ENCODE data around the gene PSMB10. TPM values are rescaled to one million over a fixed set of nuclear protein-coding genes. Genes with fewer than 3 reads are reported as not detected.
A peak's percentile ranks its signal among the peaks of the same experiment; 100 is the strongest.

The PSMB10 gene
- total RNA-seq, 1 experiment from 2014 or later: 36.6 TPM

GRCh38 chr16:67967183-67967957, 30.7 kb upstream of the PSMB10 start:
- DNase-seq: no peak
- Histone ChIP-seq H3K36me3 (replicated peaks; ENCODE audit: control insufficient read depth, insufficient read depth, low read length) (peaks cover 10% of the 10 kb centered on the region), H3K4me3 (ENCODE audit: insufficient read depth, low read depth, low read length) (peak overlapping the region; percentile 92), H3K27me3 (ENCODE audit: control insufficient read depth, insufficient read depth, low read length) (no peaks in the 10 kb centered on the region)

- Histone ChIP-seq H3K4me3 (ENCODE audit: insufficient read depth, low read depth, low read length) (peak overlapping the region; percentile 8; the same call in 1 of the 2 replicates), H3K27me3 (ENCODE audit: control insufficient read depth, insufficient read depth, low read length) (no peaks in the 10 kb centered on the region), H3K36me3 (replicated peaks; ENCODE audit: control insufficient read depth, insufficient read depth, low read length) (peaks cover 17% of the 10 kb centered on the region)
- peak; percentile 82 for DNase-seq
These were observed 30.0 kb upstream of the PSMB10 start for GRCh38 chr16:67966549-67967182.

DNA sequence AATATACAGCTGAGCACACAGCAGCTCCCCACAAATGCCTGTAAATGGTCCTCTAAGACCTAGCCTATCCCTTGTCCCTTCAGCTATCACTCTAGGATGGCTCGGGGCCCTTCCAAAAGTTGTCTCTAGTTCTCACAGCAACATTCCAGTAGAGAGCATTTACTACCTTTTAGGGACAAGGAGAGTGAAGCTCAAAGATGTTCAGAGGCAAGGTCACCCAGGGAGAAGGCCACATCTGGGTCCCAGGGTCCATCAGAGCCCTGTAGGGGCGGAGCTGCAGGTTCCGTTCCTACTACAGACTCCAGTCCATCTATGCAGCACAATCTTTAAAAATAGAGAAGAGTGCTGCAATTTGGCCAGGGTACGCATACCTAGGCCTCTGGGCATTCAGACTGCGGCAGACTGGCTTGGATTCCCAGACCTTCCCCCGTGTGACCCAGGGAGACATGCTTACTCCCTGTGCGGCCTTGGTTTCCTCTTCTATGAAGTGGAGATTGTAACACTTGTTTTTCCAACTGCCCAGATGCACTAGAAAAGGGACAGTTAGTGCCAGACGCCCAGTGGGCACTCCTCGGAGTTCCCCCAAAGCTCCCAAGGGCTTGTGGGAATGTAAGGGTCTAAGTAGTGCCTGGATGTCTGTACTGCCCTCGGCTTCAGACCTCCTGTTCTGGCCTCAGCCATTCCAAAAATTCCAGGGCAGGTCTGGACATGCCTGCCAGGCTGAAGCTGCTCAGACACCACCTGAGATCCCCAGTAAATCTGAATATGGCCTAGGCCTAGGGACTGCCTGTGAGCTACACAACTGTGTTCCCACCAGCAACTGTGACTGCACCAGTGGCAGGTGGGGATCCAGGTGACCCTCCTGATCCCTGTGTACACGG, 29.3 kb upstream of the PSMB10 start:
- DNase-seq: no peak
- no peaks in the 10 kb centered on the region for H3K27me3 ChIP-seq (ENCODE audit: control insufficient read depth, insufficient read depth, low read length)
- peaks cover 24% of the 10 kb centered on the region for H3K36me3 ChIP-seq (replicated peaks; ENCODE audit: control insufficient read depth, insufficient read depth, low read length)
- no peak overlapping the region for H3K4me3 ChIP-seq (ENCODE audit: insufficient read depth, low read depth, low read length)

- no peaks in the 10 kb centered on the region for H3K27me3 ChIP-seq (ENCODE audit: control insufficient read depth, insufficient read depth, low read length)
- H3K36me3 ChIP-seq (replicated peaks; ENCODE audit: control insufficient read depth, insufficient read depth, low read length): peaks cover 31% of the 10 kb centered on the region
- no peak for DNase-seq
- H3K4me3 ChIP-seq (ENCODE audit: insufficient read depth, low read depth, low read length): no peak overlapping the region
These were observed 28.0 kb upstream of the PSMB10 start for GRCh38 chr16:67964477-67965131.

DNA sequence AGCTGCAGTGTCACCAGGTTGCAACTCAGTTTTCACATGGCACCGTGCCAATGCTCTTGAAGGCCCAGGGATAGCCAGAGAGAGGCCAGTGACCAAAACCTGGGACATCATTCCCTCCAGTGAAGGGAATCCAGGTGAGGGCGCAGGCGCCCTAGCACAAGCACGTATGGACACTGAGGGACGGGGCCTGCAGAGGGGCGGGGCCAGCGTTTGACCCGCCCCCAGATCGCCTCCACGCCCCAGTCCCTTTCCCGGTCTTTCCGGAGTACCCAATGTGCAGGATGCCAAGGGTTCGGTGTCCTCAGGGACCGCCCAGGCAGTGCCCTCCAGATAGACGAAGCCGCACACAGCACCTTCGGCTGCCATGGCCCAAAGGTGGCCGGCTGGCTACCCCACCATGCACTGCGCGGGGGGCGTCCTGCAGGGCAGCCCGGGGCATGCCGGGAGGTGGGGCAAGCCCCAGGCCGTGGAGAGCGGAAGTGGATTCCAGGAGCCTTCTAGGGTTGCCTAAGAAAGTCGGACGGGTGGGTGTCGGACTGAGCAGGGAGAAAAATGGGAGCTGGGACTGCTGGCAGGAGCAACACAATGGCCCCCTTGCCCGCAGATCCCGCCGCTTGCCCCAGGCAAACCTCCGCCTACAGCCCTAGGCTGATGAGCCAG, 27.1 kb upstream of the PSMB10 start:
- Histone ChIP-seq H3K36me3 (replicated peaks; ENCODE audit: control insufficient read depth, insufficient read depth, low read length) (peaks cover 36% of the 10 kb centered on the region), H3K4me3 (ENCODE audit: insufficient read depth, low read depth, low read length) (peak overlapping the region; percentile 42), H3K27me3 (ENCODE audit: control insufficient read depth, insufficient read depth, low read length) (no peaks in the 10 kb centered on the region)
- peak; percentile 96 for DNase-seq

GRCh38 chr16:67963292-67963661, 26.6 kb upstream of the PSMB10 start:
- H3K27me3 ChIP-seq (ENCODE audit: control insufficient read depth, insufficient read depth, low read length): no peaks in the 10 kb centered on the region

DNA sequence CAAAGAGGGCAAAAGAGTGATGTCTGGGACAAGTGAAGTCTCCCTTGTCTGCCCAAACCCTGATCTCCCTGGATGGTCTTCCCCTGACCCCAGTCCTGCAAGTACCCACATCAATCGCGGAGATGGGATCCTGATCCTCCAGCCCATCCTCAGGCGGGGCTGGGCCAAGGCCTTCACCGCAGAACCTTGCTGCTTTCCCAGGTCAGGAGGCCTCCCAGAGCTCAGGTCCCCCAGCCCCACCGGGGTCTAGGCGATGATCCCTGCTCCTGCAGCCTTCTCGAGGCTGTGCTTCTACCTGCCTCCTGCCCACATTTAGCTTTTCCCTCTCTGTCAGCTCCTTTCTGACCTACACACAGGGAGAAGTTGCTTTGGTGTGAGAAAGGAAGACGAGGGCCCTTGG, 25.5 kb upstream of the PSMB10 start:
- H3K4me3 ChIP-seq (ENCODE audit: insufficient read depth, low read depth, low read length): no peak overlapping the region
- DNase-seq: no peak
- H3K36me3 ChIP-seq (replicated peaks; ENCODE audit: control insufficient read depth, insufficient read depth, low read length): peaks cover 44% of the 10 kb centered on the region
- H3K27me3 ChIP-seq (ENCODE audit: control insufficient read depth, insufficient read depth, low read length): no peaks in the 10 kb centered on the region

More at GRCh38 chr16:67963292-67963661, 26.6 kb upstream of the PSMB10 start:
- no peak overlapping the region for H3K4me3 ChIP-seq (ENCODE audit: insufficient read depth, low read depth, low read length)
- no peak for DNase-seq
- H3K36me3 ChIP-seq (replicated peaks; ENCODE audit: control insufficient read depth, insufficient read depth, low read length): peaks cover 41% of the 10 kb centered on the region

- H3K27me3 ChIP-seq (ENCODE audit: control insufficient read depth, insufficient read depth, low read length): no peaks in the 10 kb centered on the region
- H3K36me3 ChIP-seq (replicated peaks; ENCODE audit: control insufficient read depth, insufficient read depth, low read length): peaks cover 44% of the 10 kb centered on the region
- H3K4me3 ChIP-seq (ENCODE audit: insufficient read depth, low read depth, low read length): no peak overlapping the region
- DNase-seq: no peak
These were observed 24.9 kb upstream of the PSMB10 start for GRCh38 chr16:67961551-67961957.

DNA sequence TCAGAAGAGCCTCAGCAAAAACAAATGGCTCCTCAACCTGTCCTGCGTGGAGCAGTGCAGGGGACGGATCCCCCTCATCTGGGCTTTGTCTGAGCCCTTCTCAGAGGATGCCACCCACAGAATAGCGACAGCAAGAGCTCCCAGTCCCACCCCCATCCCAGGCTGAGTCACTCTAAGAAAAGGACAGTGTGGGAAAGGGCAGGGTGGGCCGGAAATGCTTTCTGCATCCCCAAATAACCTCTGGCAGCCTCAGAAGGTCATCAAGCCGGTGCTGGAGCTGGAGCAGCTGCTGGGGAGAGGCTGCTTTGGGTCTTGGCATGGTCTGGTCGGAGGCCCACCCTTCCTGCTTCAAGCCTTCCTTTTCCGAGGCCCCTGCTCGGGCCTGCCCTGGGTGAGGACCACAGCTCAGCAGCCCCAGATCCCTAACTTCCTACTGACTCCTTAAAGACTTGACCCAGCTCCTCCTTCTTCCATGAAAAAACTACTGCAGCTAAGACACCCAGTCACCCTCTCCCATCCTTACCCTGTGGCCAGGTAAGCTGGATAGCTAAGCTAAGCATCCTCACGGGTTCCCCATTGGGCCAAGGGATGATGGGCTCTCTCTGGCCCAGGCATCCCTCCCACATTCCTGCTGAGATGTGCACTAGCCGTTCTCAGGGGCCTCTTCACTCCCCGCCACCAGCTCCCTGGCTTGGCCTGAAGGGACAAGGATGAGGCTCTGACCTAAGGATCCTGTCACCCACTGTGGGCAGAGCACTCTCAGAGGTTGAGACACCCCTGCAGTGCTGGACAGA, 23.1 kb upstream of the PSMB10 start:
- peaks cover 49% of the 10 kb centered on the region for H3K36me3 ChIP-seq (replicated peaks; ENCODE audit: control insufficient read depth, insufficient read depth, low read length)

DNA sequence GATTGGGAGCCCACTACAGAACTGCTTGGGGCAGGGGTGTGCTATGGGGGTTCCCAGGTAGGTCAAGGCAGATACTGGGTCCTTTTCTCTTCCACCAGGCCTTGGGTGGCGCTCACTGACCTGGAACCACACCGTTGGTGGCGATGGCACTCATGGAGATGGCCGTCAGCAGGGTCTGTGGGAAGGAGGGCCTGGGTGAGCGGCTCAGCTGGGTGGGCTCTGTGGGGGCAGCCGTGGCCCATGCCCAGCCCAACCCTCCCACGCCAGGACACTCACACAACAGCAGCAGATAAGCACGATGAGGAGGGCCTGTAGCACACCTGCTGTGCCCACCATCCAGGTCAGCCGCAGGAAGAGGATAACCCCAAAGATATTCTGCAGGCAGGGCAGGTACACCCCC, 21.0 kb upstream of the PSMB10 start:
- Histone ChIP-seq H3K4me3 (ENCODE audit: insufficient read depth, low read depth, low read length) (no peak overlapping the region), H3K27me3 (ENCODE audit: control insufficient read depth, insufficient read depth, low read length) (no peaks in the 10 kb centered on the region), H3K36me3 (replicated peaks; ENCODE audit: control insufficient read depth, insufficient read depth, low read length) (peaks cover 52% of the 10 kb centered on the region)
- no peak for DNase-seq

More for the DNA sequence above, 23.1 kb upstream of the PSMB10 start:
- Histone ChIP-seq H3K4me3 (ENCODE audit: insufficient read depth, low read depth, low read length) (no peak overlapping the region), H3K27me3 (ENCODE audit: control insufficient read depth, insufficient read depth, low read length) (no peaks in the 10 kb centered on the region)
- no peak for DNase-seq

DNA sequence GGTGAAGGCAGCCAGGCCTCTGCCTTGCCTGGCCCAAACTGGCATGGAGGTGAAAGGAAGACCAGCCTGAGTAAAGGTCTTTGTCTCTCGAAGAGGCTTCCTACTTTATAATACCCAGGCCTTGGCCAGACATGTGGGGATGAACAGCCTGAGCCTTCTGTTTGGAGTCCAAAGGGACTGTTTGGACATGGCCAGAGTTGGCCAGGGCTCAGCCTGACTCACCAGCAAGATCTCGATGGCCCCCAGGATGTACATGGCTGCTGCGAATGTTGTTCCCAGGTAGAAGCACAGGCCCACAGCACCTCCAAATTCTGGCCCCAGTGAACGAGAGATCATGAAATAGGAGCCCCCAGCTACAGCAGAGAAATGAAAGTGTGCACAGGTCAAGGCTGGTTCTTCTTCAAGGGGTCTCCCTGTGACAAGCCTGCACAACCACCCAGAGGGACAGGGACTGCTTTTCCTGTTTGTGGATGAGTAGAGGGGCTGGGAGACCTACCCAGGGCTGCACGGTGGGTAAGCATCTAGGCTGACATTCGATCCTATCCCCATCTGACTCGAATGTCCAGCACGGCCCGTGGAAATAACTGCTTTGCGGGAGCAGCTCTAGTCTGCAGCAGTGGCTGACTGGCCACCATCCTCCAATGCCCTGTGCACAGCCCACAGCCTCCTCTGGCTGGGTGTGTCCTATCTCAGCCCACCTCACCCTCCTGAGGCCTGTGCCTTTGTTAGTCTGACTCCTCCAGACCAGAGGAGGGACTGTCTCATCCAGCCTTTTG, 18.0 kb upstream of the PSMB10 start:
- Histone ChIP-seq H3K36me3 (replicated peaks; ENCODE audit: control insufficient read depth, insufficient read depth, low read length) (peaks cover 50% of the 10 kb centered on the region), H3K4me3 (ENCODE audit: insufficient read depth, low read depth, low read length) (no peak overlapping the region), H3K27me3 (ENCODE audit: control insufficient read depth, insufficient read depth, low read length) (no peaks in the 10 kb centered on the region)
- no peak for DNase-seq

DNA sequence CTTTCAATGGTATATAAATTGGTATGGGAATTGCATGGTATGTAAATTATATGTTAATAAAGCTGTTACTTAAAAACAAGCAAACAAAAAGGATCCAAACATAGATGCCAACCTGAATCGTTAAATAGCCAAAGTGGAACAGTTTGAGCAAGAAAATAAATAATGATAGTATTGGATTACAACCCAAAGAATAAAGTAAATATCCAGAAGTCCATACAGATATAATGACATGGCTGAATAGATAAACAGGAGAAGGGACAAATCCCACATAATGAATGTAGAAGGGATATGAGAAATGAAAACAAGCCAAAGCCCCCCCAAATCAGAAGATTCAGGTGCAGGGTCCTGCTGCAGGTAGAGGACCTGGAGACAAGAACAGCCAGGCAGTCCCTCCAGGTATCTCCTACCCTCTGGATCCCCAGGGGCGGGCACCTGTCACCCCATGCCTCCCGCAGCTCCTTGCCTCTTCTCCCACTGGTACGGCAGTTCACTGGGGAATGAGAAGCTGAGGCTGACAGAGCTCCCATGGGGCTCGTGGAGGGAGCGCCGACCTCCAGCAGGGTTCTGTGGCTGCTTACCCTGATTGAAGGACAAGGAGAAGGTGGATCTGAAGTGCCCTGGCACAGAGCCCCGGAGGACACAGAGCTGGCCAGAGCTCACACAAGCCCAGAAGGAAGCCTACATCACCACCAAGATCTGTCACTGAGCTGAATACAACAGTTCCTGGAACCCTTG, 17.2 kb upstream of the PSMB10 start:
- Histone ChIP-seq H3K36me3 (replicated peaks; ENCODE audit: control insufficient read depth, insufficient read depth, low read length) (peaks cover 50% of the 10 kb centered on the region), H3K27me3 (ENCODE audit: control insufficient read depth, insufficient read depth, low read length) (no peaks in the 10 kb centered on the region), H3K4me3 (ENCODE audit: insufficient read depth, low read depth, low read length) (no peak overlapping the region)
- no peak for DNase-seq

Measured in H7 (cell line).